KMS-11 (cell line): Measurements from ENCODE around the gene CCDC178.

Experiments used
- H2AFZ ChIP-seq: fragments of 200-600 bp; sonication (generic); 2 replicates; pipeline ENCODE4 v1.6.1; 2016; ENCODE audit warnings: antibody characterized with exemption, mixed run types, low read depth
- H3K27ac ChIP-seq: fragments of 200-600 bp; sonication (generic); 2 replicates; pipeline ENCODE4 v1.6.1; 2016; ENCODE audit warnings: mild to moderate bottlenecking, mixed run types
- H3K27me3 ChIP-seq: fragments of 200-600 bp; sonication (generic); 2 replicates; pipeline ENCODE4 v1.6.1; 2017; ENCODE audit warnings: mild to moderate bottlenecking, low read depth, mixed run types, moderate library complexity; ENCODE audit not compliant: insufficient read depth
- H3K36me3 ChIP-seq: fragments of 200-600 bp; sonication (generic); 2 replicates; pipeline ENCODE4 v1.6.1; 2017; ENCODE audit warnings: mild to moderate bottlenecking, mixed run types; ENCODE audit not compliant: insufficient read depth
- H3K4me1 ChIP-seq: fragments of 200-600 bp; sonication (generic); 2 replicates; pipeline ENCODE4 v1.6.1; 2016; ENCODE audit warnings: mild to moderate bottlenecking, low read depth, mixed run types; ENCODE audit not compliant: poor library complexity, severe bottlenecking
- H3K4me2 ChIP-seq: fragments of 200-600 bp; sonication (generic); 2 replicates; pipeline ENCODE4 v1.7.0; 2016; ENCODE audit warnings: mild to moderate bottlenecking, mixed run types
- H3K4me3 ChIP-seq: fragments of 200-600 bp; sonication (generic); IDR thresholded peaks from 2 replicates; pipeline ENCODE4 v1.6.1; 2017; ENCODE audit warnings: low read depth, low read length, mixed read lengths; ENCODE audit not compliant: insufficient read depth
- H3K79me2 ChIP-seq: fragments of 200-600 bp; sonication (generic); 2 replicates; pipeline ENCODE4 v1.6.1; 2016; ENCODE audit warnings: low read depth, mixed run types; ENCODE audit not compliant: insufficient read depth
- H3K9ac ChIP-seq: fragments of 200-600 bp; sonication (generic); 2 replicates; pipeline ENCODE4 v1.6.1; 2016; ENCODE audit warnings: mild to moderate bottlenecking, mixed run types
- H4K20me1 ChIP-seq: fragments of 200-600 bp; sonication (generic); 2 replicates; pipeline ENCODE4 v1.6.1; 2016; ENCODE audit warnings: mild to moderate bottlenecking, mixed run types; ENCODE audit not compliant: insufficient read depth
- TF ChIP-seq, protein P1 (sequence below): fragments of 200-600 bp; sonication (generic); conservative IDR thresholded peaks from 2 replicates; pipeline ENCODE4 v1.6.1; 2017; ENCODE audit warnings: low read depth, mild to moderate bottlenecking, antibody characterized with exemption, low read length, moderate library complexity, mixed read lengths

CCDC178 gene

DNA sequence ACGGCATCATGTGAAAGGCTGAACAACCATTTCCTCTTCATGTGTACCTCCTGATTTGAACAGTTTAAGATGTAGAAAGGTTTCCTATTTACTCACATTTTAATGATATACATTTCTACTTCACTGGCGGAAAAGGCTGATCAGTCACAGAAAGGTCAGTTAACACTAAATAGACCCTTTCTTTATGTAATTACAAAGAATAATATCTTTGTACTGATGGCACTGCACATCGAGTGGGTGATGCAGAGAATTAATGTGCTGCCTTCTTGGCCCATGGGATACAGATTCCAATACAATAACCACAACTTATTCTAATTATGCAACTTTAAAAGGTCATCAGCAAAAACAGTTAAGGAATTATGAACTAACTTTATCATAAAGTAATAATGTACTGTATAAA is 339.2 kb downstream of the CCDC178 start:
- no peak overlapping the region for H2AFZ ChIP-seq
- no peaks in the 10 kb centered on the region for H3K36me3 ChIP-seq
- no peaks in the 10 kb centered on the region for H3K4me1 ChIP-seq
- no peak overlapping the region for H3K27ac ChIP-seq
- H3K27me3 ChIP-seq: no peaks in the 10 kb centered on the region
- H3K4me2 ChIP-seq: no peak overlapping the region
- TF ChIP-seq, protein P1, sequence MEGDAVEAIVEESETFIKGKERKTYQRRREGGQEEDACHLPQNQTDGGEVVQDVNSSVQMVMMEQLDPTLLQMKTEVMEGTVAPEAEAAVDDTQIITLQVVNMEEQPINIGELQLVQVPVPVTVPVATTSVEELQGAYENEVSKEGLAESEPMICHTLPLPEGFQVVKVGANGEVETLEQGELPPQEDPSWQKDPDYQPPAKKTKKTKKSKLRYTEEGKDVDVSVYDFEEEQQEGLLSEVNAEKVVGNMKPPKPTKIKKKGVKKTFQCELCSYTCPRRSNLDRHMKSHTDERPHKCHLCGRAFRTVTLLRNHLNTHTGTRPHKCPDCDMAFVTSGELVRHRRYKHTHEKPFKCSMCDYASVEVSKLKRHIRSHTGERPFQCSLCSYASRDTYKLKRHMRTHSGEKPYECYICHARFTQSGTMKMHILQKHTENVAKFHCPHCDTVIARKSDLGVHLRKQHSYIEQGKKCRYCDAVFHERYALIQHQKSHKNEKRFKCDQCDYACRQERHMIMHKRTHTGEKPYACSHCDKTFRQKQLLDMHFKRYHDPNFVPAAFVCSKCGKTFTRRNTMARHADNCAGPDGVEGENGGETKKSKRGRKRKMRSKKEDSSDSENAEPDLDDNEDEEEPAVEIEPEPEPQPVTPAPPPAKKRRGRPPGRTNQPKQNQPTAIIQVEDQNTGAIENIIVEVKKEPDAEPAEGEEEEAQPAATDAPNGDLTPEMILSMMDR: no peak
- no peaks in the 10 kb centered on the region for H3K79me2 ChIP-seq
- no peak overlapping the region for H3K4me3 ChIP-seq
- H4K20me1 ChIP-seq: no peaks in the 10 kb centered on the region
- H3K9ac ChIP-seq: no peak overlapping the region

DNA sequence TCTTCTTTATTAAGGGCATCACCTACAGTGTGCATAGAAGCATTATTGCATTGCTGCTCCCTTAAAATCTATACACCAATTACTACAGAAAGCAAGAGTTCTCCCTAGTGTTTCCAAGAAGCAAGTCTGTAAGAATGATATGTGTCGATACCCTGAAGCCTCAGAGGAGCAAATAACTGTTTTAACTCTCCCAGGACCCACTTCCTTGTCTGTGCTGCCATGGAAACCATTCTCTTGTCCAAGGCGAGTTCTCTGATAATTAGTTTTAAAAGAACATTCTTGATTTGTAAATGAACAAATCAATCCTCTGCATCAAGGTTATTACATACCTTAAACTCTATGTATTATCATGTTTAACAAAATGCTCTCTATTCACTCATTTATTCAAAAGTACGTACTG is 340.9 kb downstream of the CCDC178 start:
- Histone ChIP-seq H3K9ac (no peak overlapping the region), H3K79me2 (no peaks in the 10 kb centered on the region), H2AFZ (no peak overlapping the region), H3K4me2 (no peak overlapping the region), H3K4me1 (no peaks in the 10 kb centered on the region), H3K27me3 (no peaks in the 10 kb centered on the region), H3K36me3 (no peaks in the 10 kb centered on the region), H3K4me3 (no peak overlapping the region), H4K20me1 (no peaks in the 10 kb centered on the region), H3K27ac (no peak overlapping the region)
- TF ChIP-seq, protein P1: no peak

DNA sequence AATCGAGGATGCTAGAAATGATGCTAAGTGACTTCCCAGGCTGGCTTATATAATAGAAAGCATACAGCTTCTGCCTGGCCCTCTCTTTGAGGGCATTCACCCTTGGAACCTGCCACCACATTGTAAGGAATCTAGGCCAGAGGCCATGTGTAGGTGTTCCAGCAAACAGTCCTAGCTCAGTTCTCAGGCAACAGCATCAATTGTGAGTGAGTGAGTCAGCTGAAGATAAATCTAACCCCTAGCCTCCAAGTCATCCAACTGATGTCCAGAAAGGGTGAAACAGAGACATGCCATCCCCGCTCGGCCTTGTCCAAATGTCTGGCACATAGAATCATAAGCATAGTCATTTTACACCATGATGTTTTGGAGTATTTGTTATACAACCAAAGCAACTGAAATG is 343.4 kb downstream of the CCDC178 start:
- Histone ChIP-seq H3K4me3 (no peak overlapping the region), H3K27me3 (no peaks in the 10 kb centered on the region), H3K79me2 (no peaks in the 10 kb centered on the region), H4K20me1 (no peaks in the 10 kb centered on the region), H3K4me1 (no peaks in the 10 kb centered on the region), H3K36me3 (no peaks in the 10 kb centered on the region), H2AFZ (no peak overlapping the region), H3K27ac (no peak overlapping the region), H3K4me2 (no peak overlapping the region), H3K9ac (no peak overlapping the region)
- TF ChIP-seq, protein P1: no peak

- no peaks in the 10 kb centered on the region for H4K20me1 ChIP-seq
- TF ChIP-seq, protein P1: no peak
- H3K36me3 ChIP-seq: no peaks in the 10 kb centered on the region
- no peaks in the 10 kb centered on the region for H3K4me1 ChIP-seq
- H3K27me3 ChIP-seq: no peaks in the 10 kb centered on the region
- H3K4me2 ChIP-seq: no peak overlapping the region
- H3K79me2 ChIP-seq: no peaks in the 10 kb centered on the region
- H2AFZ ChIP-seq: no peak overlapping the region
- H3K9ac ChIP-seq: no peak overlapping the region
- H3K27ac ChIP-seq: no peak overlapping the region
- no peak overlapping the region for H3K4me3 ChIP-seq
These were observed 350.1 kb downstream of the CCDC178 start for GRCh38 chr18:33090461-33090860.

DNA sequence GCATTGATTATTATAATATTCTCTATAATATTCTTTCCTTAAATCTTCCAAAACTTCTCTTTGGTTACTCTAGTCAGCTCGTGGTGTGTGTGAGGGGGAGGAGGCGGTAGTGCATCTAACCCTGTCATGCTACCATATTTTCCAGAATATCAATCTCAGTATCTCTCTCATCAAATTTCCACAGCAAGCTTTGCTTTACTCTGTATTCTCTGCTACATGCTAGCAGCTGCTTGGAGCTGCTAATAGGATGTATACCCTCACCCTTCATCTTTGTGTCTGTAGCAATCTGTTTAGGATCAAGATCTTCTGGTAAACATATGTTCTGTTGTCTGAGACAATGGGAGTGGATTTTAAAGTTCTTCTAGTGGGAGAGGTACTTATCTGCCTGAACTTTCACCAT is 363.9 kb downstream of the CCDC178 start:
- no peaks in the 10 kb centered on the region for H4K20me1 ChIP-seq
- no peak overlapping the region for H3K4me2 ChIP-seq
- H3K36me3 ChIP-seq: no peaks in the 10 kb centered on the region
- TF ChIP-seq, protein P1: no peak
- no peaks in the 10 kb centered on the region for H3K27me3 ChIP-seq
- H3K4me1 ChIP-seq: no peaks in the 10 kb centered on the region
- H2AFZ ChIP-seq: no peak overlapping the region
- no peak overlapping the region for H3K9ac ChIP-seq
- H3K4me3 ChIP-seq: no peak overlapping the region
- H3K79me2 ChIP-seq: no peaks in the 10 kb centered on the region
- H3K27ac ChIP-seq: no peak overlapping the region
